DMS114 treated with DMSO at 0.1 percent for 48 hours (cell line): ENCODE data around the gene RRP36.

Experiments used
- DNase-seq: peaks from one replicate; lab custom pipeline; 2025; ENCODE audit not compliant: unreplicated experiment; lab: John Stamatoyannopoulos, UW

Gene RRP36

GRCh38 chr6:43060755-43061633 lies 39.6 kb downstream of the RRP36 start:
- DNase-seq, result no peak

- DNase-seq, result no peak
Observed at GRCh38 chr6:43061861-43062260, 40.4 kb downstream of the RRP36 start.

GRCh38 chr6:43062818-43063217 lies 41.4 kb downstream of the RRP36 start:
- no peak for DNase-seq

DNA sequence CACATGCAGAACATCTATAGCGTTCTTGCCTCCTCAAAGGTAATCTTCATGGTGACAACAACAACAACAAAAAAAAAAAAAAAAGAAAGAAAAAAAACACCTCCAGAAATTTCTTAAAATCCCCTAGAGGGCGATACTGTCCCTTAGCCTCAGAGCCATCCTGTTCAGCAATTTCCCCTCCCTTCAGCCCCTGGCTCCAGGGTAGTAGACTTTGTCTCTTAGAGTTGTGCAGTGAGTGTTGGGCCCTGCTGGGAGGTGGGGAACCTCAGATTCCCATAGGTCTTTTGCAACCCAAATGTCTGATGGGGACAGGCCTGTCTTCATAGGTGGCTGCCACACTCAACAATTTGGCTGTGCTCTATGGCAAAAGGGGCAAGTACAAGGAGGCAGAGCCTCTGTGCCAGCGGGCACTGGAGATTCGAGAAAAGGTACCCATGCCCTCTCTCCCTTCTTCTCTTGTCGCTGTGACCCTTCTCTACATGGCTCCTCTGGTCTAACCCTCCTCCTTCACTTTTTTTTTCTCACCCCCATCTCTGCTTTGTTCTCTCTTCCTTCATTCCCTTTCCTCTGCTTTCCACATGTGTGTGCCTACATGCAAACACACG lies 48.7 kb downstream of the RRP36 start:
- DNase-seq, result peak; percentile 73

GRCh38 chr6:43074847-43075669 lies 53.6 kb downstream of the RRP36 start:
- no peak for DNase-seq

DNA sequence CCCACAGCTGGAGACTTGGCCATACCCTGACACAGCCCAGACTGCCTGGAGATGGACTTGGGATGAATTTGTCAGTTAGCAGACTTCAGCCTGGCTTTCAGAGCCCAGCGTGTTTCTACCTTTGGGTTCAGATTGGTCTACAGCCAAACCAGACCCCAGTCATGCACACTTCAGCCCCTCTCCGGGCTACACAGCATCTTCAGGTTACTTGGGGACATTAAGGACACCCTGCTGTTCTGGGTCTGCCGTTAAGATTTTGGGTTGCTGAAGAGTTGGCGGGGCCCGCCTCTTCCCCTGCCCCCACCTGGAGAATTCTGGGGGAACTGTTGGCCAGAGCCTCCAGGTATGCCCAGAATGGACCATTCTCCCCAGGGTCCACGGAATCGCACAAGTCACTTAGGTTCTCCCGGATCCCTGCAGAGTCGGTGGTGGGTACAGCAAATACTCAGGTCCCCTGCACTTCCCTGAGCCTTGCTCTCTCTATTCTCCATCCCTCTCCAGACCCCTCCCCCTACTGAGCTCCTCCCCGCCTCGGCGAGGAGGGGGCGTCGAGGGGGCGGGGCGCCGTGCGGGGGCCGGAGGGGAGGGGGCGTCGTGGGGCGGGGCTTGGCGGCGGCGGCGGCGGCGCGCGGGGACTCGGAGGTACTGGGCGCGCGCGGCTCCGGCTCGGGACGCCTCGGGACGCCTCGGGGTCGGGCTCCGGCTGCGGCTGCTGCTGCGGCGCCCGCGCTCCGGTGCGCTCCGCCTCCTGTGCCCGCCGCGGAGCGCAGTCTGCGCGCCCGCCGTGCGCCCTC lies 54.4 kb downstream of the RRP36 start, which contains the start of gene PTK7:
Gene PTK7, plus strand, starts transcription at position 645 of the 794 bp plus-strand sequence. CDS start 175 bp downstream, outside the sequence.
- DNase-seq, result peak; percentile 59

DNA sequence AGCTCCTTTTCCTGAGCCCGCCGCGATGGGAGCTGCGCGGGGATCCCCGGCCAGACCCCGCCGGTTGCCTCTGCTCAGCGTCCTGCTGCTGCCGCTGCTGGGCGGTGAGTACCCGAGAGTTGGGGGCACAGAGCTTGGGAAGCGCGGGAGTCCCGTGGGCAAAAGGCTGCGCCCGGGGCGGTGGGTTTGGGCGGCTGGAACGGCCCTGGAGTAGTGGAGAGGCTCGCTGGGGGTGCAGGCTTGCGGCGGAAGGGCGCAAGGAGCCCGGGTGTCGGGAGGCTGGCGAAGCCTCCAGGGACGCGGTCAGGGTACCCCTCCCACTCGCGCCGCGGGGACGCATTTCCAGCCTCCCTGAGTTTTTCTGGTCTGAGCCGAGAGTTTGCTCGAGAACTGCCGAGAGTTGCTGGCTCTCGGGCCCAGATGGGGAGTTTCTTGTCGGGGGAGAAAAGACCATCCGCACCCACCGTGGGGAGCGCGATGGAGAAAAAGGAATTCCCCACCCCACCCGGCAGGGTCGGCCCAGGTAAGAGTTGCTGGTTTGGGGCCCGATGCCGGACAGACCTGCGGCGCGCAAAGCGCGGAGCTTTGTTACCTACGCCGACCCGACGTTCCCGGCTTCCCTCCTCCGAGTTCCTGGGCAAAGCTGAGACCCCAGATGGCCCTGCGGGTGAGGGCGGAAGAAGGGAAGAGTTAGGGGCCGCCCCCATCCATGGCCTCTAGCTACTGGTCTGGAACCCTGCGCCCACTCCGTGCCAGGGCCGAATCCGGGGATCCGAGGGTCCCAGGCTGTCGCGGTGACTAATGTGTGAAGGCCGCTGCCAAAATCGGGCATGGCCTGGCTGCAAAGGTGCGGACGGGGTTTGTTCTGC lies 55.3 kb downstream of the RRP36 start:
- DNase-seq, result no peak

GRCh38 chr6:43077333-43077809 lies 55.9 kb downstream of the RRP36 start:
- no peak for DNase-seq

DNA sequence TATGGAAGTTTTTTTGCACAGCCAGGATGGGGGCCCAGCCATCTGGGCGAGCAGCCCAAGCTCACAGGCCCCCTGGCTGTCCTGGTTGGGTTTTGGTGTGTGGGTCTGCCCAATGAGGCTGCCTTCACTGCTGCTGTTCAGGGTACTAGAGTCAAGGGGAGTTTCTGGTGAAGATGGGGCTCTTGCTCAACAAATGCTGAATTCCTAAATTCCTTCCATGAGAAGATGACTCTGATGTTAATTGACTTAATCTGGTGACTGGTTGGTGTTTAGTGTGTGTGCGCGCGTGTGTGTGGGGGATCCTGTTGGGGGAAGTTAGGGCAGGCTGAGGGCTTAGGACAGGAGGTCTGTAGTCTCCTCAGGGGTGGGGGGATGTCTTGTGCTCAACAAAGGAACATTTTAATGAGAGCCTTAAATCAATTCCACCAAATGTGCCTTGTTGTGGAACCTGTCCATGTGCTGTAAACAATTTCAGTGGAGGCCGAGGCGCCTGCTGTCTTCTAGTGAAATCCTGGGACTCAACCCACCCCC lies 56.6 kb downstream of the RRP36 start:
- no peak for DNase-seq

DNA sequence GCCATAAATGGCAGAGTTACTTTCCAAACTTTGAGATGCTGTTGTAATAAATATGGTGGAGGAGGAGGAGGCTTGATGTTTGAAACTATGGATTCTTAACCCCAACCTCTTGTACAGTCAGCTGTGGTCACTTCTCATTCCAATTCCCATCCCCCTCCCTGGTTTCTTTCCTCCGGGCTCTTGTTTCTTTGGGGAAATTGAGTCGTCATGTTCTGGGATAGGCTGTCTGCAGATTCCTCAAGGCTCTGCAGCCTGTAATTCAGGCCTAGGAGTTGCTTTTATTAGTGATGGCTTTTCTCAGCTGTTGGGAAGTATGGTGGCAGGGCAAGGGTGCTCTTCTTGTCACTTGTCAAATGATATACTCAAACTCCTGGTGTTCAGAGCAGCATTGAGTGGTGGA lies 57.3 kb downstream of the RRP36 start:
- DNase-seq, result no peak
